Loucy (cell line): ENCODE data around the gene CACNA1C.

Experiments used
- H2AFZ ChIP-seq: fragments of 200-600 bp; sonication (generic); 2 replicates; pipeline ENCODE4 v1.6.0; 2016; ENCODE audit warnings: antibody characterized with exemption, mild to moderate bottlenecking, low read length, moderate library complexity
- H3F3A ChIP-seq: fragments of 200-600 bp; 2 replicates; pipeline ENCODE4 v1.6.0; 2016; ENCODE audit warnings: antibody characterized with exemption, low read depth, mild to moderate bottlenecking
- H3K27me3 ChIP-seq: fragments of 200-600 bp; sonication (generic); 2 replicates; pipeline ENCODE4 v1.6.1; 2014; ENCODE audit warnings: low read length, mild to moderate bottlenecking; ENCODE audit not compliant: insufficient read depth, poor library complexity, severe bottlenecking
- H3K36me3 ChIP-seq: fragments of 200-600 bp; sonication (generic); 2 replicates; pipeline ENCODE4 v1.6.1; 2016; ENCODE audit warnings: low read length; ENCODE audit not compliant: insufficient read depth
- H3K4me1 ChIP-seq: fragments of 200-600 bp; sonication (generic); 2 replicates; pipeline ENCODE4 v1.5.1; 2014; ENCODE audit warnings: low read length, mild to moderate bottlenecking; ENCODE audit not compliant: insufficient read depth, poor library complexity, severe bottlenecking
- H3K4me2 ChIP-seq: fragments of 200-600 bp; sonication (generic); 2 replicates; pipeline ENCODE4 v1.6.0; 2014; ENCODE audit warnings: antibody characterized with exemption, low read length, low read depth, mild to moderate bottlenecking; ENCODE audit not compliant: poor library complexity, severe bottlenecking
- H3K4me3 ChIP-seq: fragments of 200-600 bp; sonication (generic); 2 replicates; pipeline ENCODE4 v1.5.1; 2014; ENCODE audit warnings: low read length, mild to moderate bottlenecking, mixed read lengths; ENCODE audit not compliant: poor library complexity, severe bottlenecking
- H3K79me2 ChIP-seq: fragments of 200-600 bp; sonication (generic); 2 replicates; pipeline ENCODE4 v1.6.1; 2014; ENCODE audit warnings: low read length; ENCODE audit not compliant: insufficient read depth
- H3K9ac ChIP-seq: fragments of 200-600 bp; sonication (generic); 2 replicates; pipeline ENCODE4 v1.6.0; 2014; ENCODE audit warnings: mild to moderate bottlenecking, low read depth, low read length, moderate library complexity; ENCODE audit not compliant: poor library complexity, severe bottlenecking
- H3K9me2 ChIP-seq: fragments of 200-600 bp; sonication (generic); replicated peaks from 2 replicates; pipeline ENCODE4 v1.6.1; 2016; ENCODE audit warnings: low read depth, low read length, mixed read lengths
- H3K9me3 ChIP-seq: fragments of 200-600 bp; sonication (generic); 2 replicates; pipeline ENCODE4 v1.6.1; 2014; ENCODE audit warnings: mild to moderate bottlenecking, antibody characterized with exemption, low read length, low read depth; ENCODE audit not compliant: insufficient read depth
- H4K20me1 ChIP-seq: fragments of 200-600 bp; sonication (generic); 2 replicates; pipeline ENCODE4 v1.6.0; 2014; ENCODE audit warnings: antibody characterized with exemption, low read length, mild to moderate bottlenecking; ENCODE audit not compliant: insufficient read depth, poor library complexity, severe bottlenecking
- CTCF ChIP-seq: fragments of 200-600 bp; sonication (generic); conservative IDR thresholded peaks from 2 replicates; pipeline ENCODE4 v1.5.1; 2014; ENCODE audit warnings: mild to moderate bottlenecking, antibody characterized with exemption, low read length
- EZH2phosphoT487 ChIP-seq: fragments of 200-600 bp; IDR thresholded peaks from 2 replicates; pipeline ENCODE4 v1.6.1; 2018; ENCODE audit warnings: antibody characterized with exemption, mild to moderate bottlenecking, moderate library complexity, borderline replicate concordance

CACNA1C gene

GRCh38 chr12:2108975-2109671, 56.3 kb downstream of the CACNA1C start:
- H3K4me1 ChIP-seq: no peaks in the 10 kb centered on the region
- H3K9ac ChIP-seq: no peak overlapping the region
- no peaks in the 10 kb centered on the region for H3K9me2 ChIP-seq
- no peaks in the 10 kb centered on the region for H3F3A ChIP-seq
- no peaks in the 10 kb centered on the region for H3K9me3 ChIP-seq
- TF ChIP-seq EZH2phosphoT487 (no peak), CTCF (no peak)
- no peak overlapping the region for H3K4me3 ChIP-seq
- H3K79me2 ChIP-seq: no peaks in the 10 kb centered on the region
- no peaks in the 10 kb centered on the region for H3K27me3 ChIP-seq
- no peaks in the 10 kb centered on the region for H3K36me3 ChIP-seq
- H4K20me1 ChIP-seq: no peaks in the 10 kb centered on the region
- H2AFZ ChIP-seq: no peak overlapping the region
- H3K4me2 ChIP-seq: no peak overlapping the region

- Histone ChIP-seq H3K79me2 (no peaks in the 10 kb centered on the region), H3K4me3 (no peak overlapping the region), H2AFZ (no peak overlapping the region), H3F3A (no peaks in the 10 kb centered on the region), H3K4me1 (no peaks in the 10 kb centered on the region), H3K9ac (no peak overlapping the region), H4K20me1 (no peaks in the 10 kb centered on the region), H3K36me3 (no peaks in the 10 kb centered on the region), H3K4me2 (no peak overlapping the region), H3K9me2 (no peaks in the 10 kb centered on the region), H3K27me3 (no peaks in the 10 kb centered on the region), H3K9me3 (no peaks in the 10 kb centered on the region)
- TF ChIP-seq CTCF (no peak), EZH2phosphoT487 (no peak)
Observed at GRCh38 chr12:2110127-2110526, 57.3 kb downstream of the CACNA1C start.

- H2AFZ ChIP-seq: no peak overlapping the region
- H3K79me2 ChIP-seq: no peaks in the 10 kb centered on the region
- H3K4me1 ChIP-seq: no peaks in the 10 kb centered on the region
- H3K9me3 ChIP-seq: no peaks in the 10 kb centered on the region
- no peaks in the 10 kb centered on the region for H4K20me1 ChIP-seq
- no peak overlapping the region for H3K4me3 ChIP-seq
- H3K4me2 ChIP-seq: no peak overlapping the region
- no peaks in the 10 kb centered on the region for H3K27me3 ChIP-seq
- no peaks in the 10 kb centered on the region for H3K36me3 ChIP-seq
- H3K9ac ChIP-seq: no peak overlapping the region
- no peak for TF ChIP-seq CTCF
- TF ChIP-seq EZH2phosphoT487: no peak
- H3F3A ChIP-seq: no peaks in the 10 kb centered on the region
- no peaks in the 10 kb centered on the region for H3K9me2 ChIP-seq
Observed at GRCh38 chr12:2110849-2111566, 58.2 kb downstream of the CACNA1C start.
